GM12864 (cell line): ENCODE data around the gene FDPS.

ENCODE experiments used
- DNase-seq: peaks from one replicate; pipeline ENCODE4 v3.0.0-alpha.2; 2011; ENCODE audit warnings: low read depth
- H3K4me3 ChIP-seq: 2 replicates; pipeline ENCODE4 v1.5.1; 2011; ENCODE audit warnings: mild to moderate bottlenecking, low read depth, low read length, control low read depth
- CTCF ChIP-seq: IDR thresholded peaks from 2 replicates; pipeline ENCODE4 v1.5.1; 2011; ENCODE audit warnings: low read depth, mild to moderate bottlenecking, moderate library complexity, low read length, control low read depth, inconsistent platforms; ENCODE audit errors: missing control alignments

FDPS gene

GRCh38 chr1:155308493-155309422 is at the start of gene FDPS:
Gene FDPS, plus strand, starts transcription at chr1:155308866. Its CDS starts 924 bp downstream, at chr1:155309790.
- no peak for TF ChIP-seq CTCF
- peak; percentile 98 for DNase-seq
- peak within 1 kb of the TSS; percentile 85 for H3K4me3 ChIP-seq

GRCh38 chr1:155260276-155260675 is 48.4 kb upstream of the FDPS start:
- H3K4me3 ChIP-seq = no peak overlapping the region

GRCh38 chr1:155261493-155261851 is 47.2 kb upstream of the FDPS start:
- peak overlapping the region; percentile 89 for H3K4me3 ChIP-seq
- no peak for DNase-seq
- no peak for TF ChIP-seq CTCF

More at GRCh38 chr1:155260276-155260675, 48.4 kb upstream of the FDPS start:
- DNase-seq = no peak
- no peak for TF ChIP-seq CTCF

- TF ChIP-seq CTCF = no peak
- DNase-seq = peak; percentile 95
- H3K4me3 ChIP-seq = peak within 1 kb of the TSS; percentile 89
Measured at GRCh38 chr1:155261852-155262673, 46.6 kb upstream of the FDPS start, which contains the start of gene SCAMP3. Gene SCAMP3, minus strand, starts transcription at chr1:155262360. Its CDS starts 209 bp downstream, at chr1:155262151.

- TF ChIP-seq CTCF = no peak
- no peak overlapping the region for H3K4me3 ChIP-seq
- DNase-seq = no peak
Measured at GRCh38 chr1:155263067-155263466, 45.6 kb upstream of the FDPS start.

GRCh38 chr1:155266553-155266952 is 42.1 kb upstream of the FDPS start:
- no peak overlapping the region for H3K4me3 ChIP-seq
- DNase-seq = no peak
- TF ChIP-seq CTCF = no peak
